ENCODE data around the gene LRIT2. TPM values are rescaled to one million over a fixed set of nuclear protein-coding genes. Genes with fewer than 3 reads are reported as not detected.

The LRIT2 gene
- polyA plus RNA-seq, 3 donors, result not detected

- peaks cover 0 to 13% of the 10 kb centered on the region in 2 donors for H3K9me3 ChIP-seq (replicated peaks in 1 of 2; ENCODE audit: control insufficient read depth in 1 of 2, insufficient read depth in 1 of 2, low read length in 2 of 2)
- WGBS (ENCODE audit: insufficient coverage), result 26% methylated on average over 4 of the region's 4 CpGs
- H3K36me3 ChIP-seq (replicated peaks in 1 of 2; ENCODE audit: control insufficient read depth in 1 of 2, insufficient read depth in 2 of 2, low read length in 2 of 2), result no peaks in the 10 kb centered on the region
- H4K20me1 ChIP-seq (ENCODE audit: insufficient read depth, low read length), result no peaks in the 10 kb centered on the region
- no peak for DNase-seq
- no peak overlapping the region for H3K4me2 ChIP-seq (replicated peaks; ENCODE audit: extremely low read depth, low read length, poor library complexity, severe bottlenecking)
- no peak overlapping the region for H3K9ac ChIP-seq (ENCODE audit: insufficient read depth, low read length, poor library complexity, severe bottlenecking)
- H3K4me1 Mint-ChIP-seq, result no peaks in the 10 kb centered on the region
- intact Hi-C loops (cut with micrococcal nuclease), result loop anchor here in 1 of 2 donors (5.0 kb wide), 1 partner anchor 44 kb away; no protein-coding TSS in a partner anchor
- no peaks in the 10 kb centered on the region for H3K79me2 ChIP-seq (ENCODE audit: insufficient read depth, low read length)
- H3K4me3 ChIP-seq (replicated peaks in 1 of 3; ENCODE audit: low read depth in 2 of 3, low read length in 3 of 3), result no peak overlapping the region
- H3K4me3 Mint-ChIP-seq, result no peak overlapping the region
- H3K27me3 ChIP-seq (ENCODE audit: control insufficient read depth in 2 of 2, insufficient read depth in 2 of 2, low read length in 2 of 2), result peaks cover 33 to 50% of the 10 kb centered on the region in 2 donors
- H3K4me1 ChIP-seq (ENCODE audit: control insufficient read depth in 1 of 2, insufficient read depth in 2 of 2, low read length in 2 of 2), result no peaks in the 10 kb centered on the region
- H3K27me3 Mint-ChIP-seq (ENCODE audit: low read depth in 3 of 3), result peaks cover 35 to 59% (median 44%) of the 10 kb centered on the region in 3 donors
- no peak overlapping the region for H3K27ac ChIP-seq (ENCODE audit: low read depth in 1 of 2, low read length in 2 of 2)
- TF ChIP-seq CTCF (IDR thresholded peaks at IDR 0.05), result no peak
- H3K27ac Mint-ChIP-seq, result no peak overlapping the region
- H3K36me3 Mint-ChIP-seq, result no peaks in the 10 kb centered on the region
- no peak overlapping the region for H2AFZ ChIP-seq (ENCODE audit: insufficient read depth, low read depth, low read length, poor library complexity, severe bottlenecking)
- H3K9me3 Mint-ChIP-seq, result peaks cover 0 to 1% (median 0%) of the 10 kb centered on the region in 7 donors
Measured at GRCh38 chr10:84196083-84196482, 29.3 kb downstream of the LRIT2 start.

GRCh38 chr10:84195044-84195830 lies 30.1 kb downstream of the LRIT2 start:
- no peak for DNase-seq
- intact Hi-C loops (cut with micrococcal nuclease), result loop anchor here in 1 of 2 donors (5.0 kb wide), 1 partner anchor 43 kb away; no protein-coding TSS in a partner anchor
- Histone ChIP-seq H3K9ac (ENCODE audit: insufficient read depth, low read length, poor library complexity, severe bottlenecking) (peak overlapping the region; percentile 32), H3K27me3 (ENCODE audit: control insufficient read depth in 2 of 2, insufficient read depth in 2 of 2, low read length in 2 of 2) (peaks cover 33 to 50% of the 10 kb centered on the region in 2 donors), H2AFZ (ENCODE audit: insufficient read depth, low read depth, low read length, poor library complexity, severe bottlenecking) (no peak overlapping the region), H3K27ac (ENCODE audit: low read depth in 1 of 2, low read length in 2 of 2) (no peak overlapping the region), H3K4me3 (replicated peaks in 1 of 3; ENCODE audit: low read depth in 2 of 3, low read length in 3 of 3) (no peak overlapping the region), H3K9me3 (replicated peaks in 1 of 2; ENCODE audit: control insufficient read depth in 1 of 2, insufficient read depth in 1 of 2, low read length in 2 of 2) (peaks cover 0 to 13% of the 10 kb centered on the region in 2 donors), H3K4me1 (ENCODE audit: control insufficient read depth in 1 of 2, insufficient read depth in 2 of 2, low read length in 2 of 2) (no peaks in the 10 kb centered on the region), H3K79me2 (ENCODE audit: insufficient read depth, low read length) (no peaks in the 10 kb centered on the region), H3K4me2 (replicated peaks; ENCODE audit: extremely low read depth, low read length, poor library complexity, severe bottlenecking) (peak overlapping the region; percentile 42), H3K36me3 (replicated peaks in 1 of 2; ENCODE audit: control insufficient read depth in 1 of 2, insufficient read depth in 2 of 2, low read length in 2 of 2) (no peaks in the 10 kb centered on the region), H4K20me1 (ENCODE audit: insufficient read depth, low read length) (no peaks in the 10 kb centered on the region)
- TF ChIP-seq CTCF (IDR thresholded peaks at IDR 0.05), result no peak
- Mint-ChIP-seq H3K27me3 (ENCODE audit: low read depth in 3 of 3) (peaks cover 37 to 59% (median 42%) of the 10 kb centered on the region in 3 donors), H3K9me3 (peaks cover 0 to 1% (median 0%) of the 10 kb centered on the region in 7 donors), H3K4me3 (peak overlapping the region in 1 of 2 donors; percentile 67), H3K27ac (no peak overlapping the region), H3K4me1 (no peaks in the 10 kb centered on the region), H3K36me3 (no peaks in the 10 kb centered on the region)
- 19% methylated on average over 42 of the region's 43 CpGs for WGBS (ENCODE audit: insufficient coverage)

Data from CD14-positive monocyte (primary cell).